IMR-90 (cell line): ENCODE data around the gene RBM42.
"Not testable (repeated sequence)": the region's sequence is repeated elsewhere in the genome, so short reads cannot be mapped to it uniquely, and the experiment has no call there.

ENCODE experiments used
- CHD1 ChIP-seq: IDR thresholded peaks from 2 replicates; pipeline ENCODE4 v1.6.1; 2012; ENCODE audit warnings: low read depth, low read length, improper control_type of control experiment
- CTCF ChIP-seq: conservative IDR thresholded peaks from 2 replicates; pipeline ENCODE4 v1.5.1; 2012; ENCODE audit warnings: mild to moderate bottlenecking, low read depth, low read length, improper control_type of control experiment
- RAD21 ChIP-seq: IDR thresholded peaks from 2 replicates; pipeline ENCODE4 v1.6.1; 2012; ENCODE audit warnings: low read length, improper control_type of control experiment
- RCOR1 ChIP-seq: IDR thresholded peaks from 2 replicates; pipeline ENCODE4 v1.6.1; 2012; ENCODE audit warnings: mild to moderate bottlenecking, low read length, improper control_type of control experiment; ENCODE audit not compliant: insufficient replicate concordance

- TF ChIP-seq RCOR1, CTCF, CHD1, RAD21: not testable (repeated sequence)
Observed at GRCh38 chr19:35595026-35595425, 33.8 kb upstream of the RBM42 start.
